Measurements from ENCODE around the gene TMPRSS5. TPM values are rescaled to one million over a fixed set of nuclear protein-coding genes. Genes with fewer than 3 reads are reported as not detected.

TMPRSS5 gene
- total and polyA plus RNA-seq, 2 of the 8 experiments (the other 6 are each of a cell fraction or from before 2014, with no cell fraction given) = 0.54 to 0.78 TPM

DNA sequence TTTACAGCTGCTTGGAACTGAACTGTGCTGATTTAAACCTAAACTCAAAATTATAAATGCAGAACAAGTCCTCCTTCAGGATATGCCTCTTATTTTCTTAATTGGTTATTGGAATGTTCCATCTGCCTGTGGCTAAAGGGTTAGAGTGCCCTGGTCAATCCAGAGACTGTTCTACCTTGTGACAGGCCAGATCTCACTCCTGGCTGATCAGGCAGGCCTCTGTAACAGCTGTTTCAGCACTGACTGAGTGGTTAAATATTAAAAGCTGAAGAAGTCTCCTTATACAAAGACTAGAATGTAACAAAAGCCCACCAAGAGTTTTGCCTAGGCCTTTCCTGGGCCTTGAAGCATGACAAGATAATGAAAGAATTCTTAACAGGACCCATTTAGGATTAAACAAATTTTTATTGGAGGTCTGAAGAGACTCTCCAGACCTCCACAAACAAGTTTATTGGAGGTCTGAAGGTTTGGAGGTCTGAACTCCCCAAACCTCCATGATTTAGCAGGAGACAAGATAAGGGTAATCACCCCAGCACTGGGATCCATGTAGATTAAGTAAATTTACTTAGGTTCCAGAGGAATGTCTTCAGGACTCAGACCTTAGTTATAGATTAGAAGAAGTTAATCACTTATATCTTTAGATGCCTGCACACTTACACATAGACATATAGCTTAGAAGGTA lies 35.8 kb downstream of the TMPRSS5 start:
- Histone ChIP-seq H2AFZ (ENCODE audit: low read length) (no peak overlapping the region), H4K5ac (ENCODE audit: insufficient read length, low read depth, low read length) (no peak overlapping the region), H3K4me3 (ENCODE audit: extremely low read depth in 1 of 4, insufficient read depth in 2 of 4, low read depth in 3 of 4, low read length in 4 of 4) (no peak overlapping the region), H3K23me2 (ENCODE audit: low read depth, low read length) (peaks cover 2% of the 10 kb centered on the region; the same call in 1 of the 2 replicates), H3K27ac (ENCODE audit: low read depth, low read length) (no peak overlapping the region), H3K79me2 (ENCODE audit: control insufficient read depth in 1 of 2, insufficient read depth in 2 of 2, low read length in 2 of 2) (no peaks in the 10 kb centered on the region), H2AK5ac (ENCODE audit: low read depth, low read length) (no peak overlapping the region), H3K4me1 (replicated peaks in 1 of 4; ENCODE audit: control insufficient read depth in 3 of 4, insufficient read depth in 4 of 4, low read length in 3 of 4) (peaks cover 0 to 15% (median 7%) of the 10 kb centered on the region in 4 experiments; a peak in 5 of 7 replicates), H2BK12ac (ENCODE audit: low read depth, low read length) (no peak overlapping the region), H3K36me3 (ENCODE audit: control insufficient read depth in 2 of 4, insufficient read depth in 4 of 4, low read length in 3 of 4) (no peaks in the 10 kb centered on the region; a peak in 1 of 8 replicates), H3K4me2 (ENCODE audit: insufficient read depth in 1 of 2, low read depth in 2 of 2, low read length in 2 of 2) (no peak overlapping the region), H2BK5ac (ENCODE audit: low read depth, low read length) (no peak overlapping the region), H2BK15ac (ENCODE audit: low read length) (no peak overlapping the region), H2BK120ac (replicated peaks; ENCODE audit: low read depth, low read length) (no peak overlapping the region), H3K18ac (ENCODE audit: extremely low read depth, low read length) (0 out of 2 replicates have a peak overlapping the region, but pooled peaks have one; percentile 1), H4K8ac (ENCODE audit: extremely low read depth, insufficient read depth, low read length) (no peak overlapping the region), H4K91ac (replicated peaks; ENCODE audit: insufficient read length, low read length) (no peak overlapping the region), H2BK20ac (ENCODE audit: low read length) (no peak overlapping the region), H3K23ac (ENCODE audit: insufficient read length) (no peak overlapping the region), H3K56ac (replicated peaks; ENCODE audit: insufficient read length, low read depth, low read length) (no peak overlapping the region), H3K4ac (replicated peaks; ENCODE audit: insufficient read length, low read depth, low read length) (no peak overlapping the region), H4K20me1 (replicated peaks in 1 of 2; ENCODE audit: control insufficient read depth in 1 of 2, insufficient read depth in 2 of 2, low read length in 2 of 2) (no peaks in the 10 kb centered on the region), H3K9ac (replicated peaks in 1 of 4; ENCODE audit: extremely low read depth in 1 of 4, low read depth in 3 of 4, low read length in 3 of 4) (no peak overlapping the region), H3K9me3 (ENCODE audit: insufficient read depth in 2 of 2, low read depth in 1 of 2, low read length in 1 of 2) (0 out of 4 replicates have a peak, but pooled peaks cover 0 to 6% of the 10 kb centered on the region in 2 experiments), H3K27me3 (replicated peaks in 1 of 4; ENCODE audit: control insufficient read depth in 3 of 4, extremely low read depth in 1 of 4, insufficient read depth in 3 of 4, low read length in 3 of 4) (no peaks in the 10 kb centered on the region), H3K79me1 (ENCODE audit: low read depth, low read length) (no peaks in the 10 kb centered on the region), H3K14ac (ENCODE audit: insufficient read length) (no peak overlapping the region)
- no peak for FAIRE-seq
- POLR2A ChIA-PET (ENCODE audit: partially characterized antibody) = no interaction called here
- CTCF ChIA-PET (ENCODE audit: partially characterized antibody) = interaction anchor here (1.0 to 1.5 kb wide), 2 partner anchors 55 to 61 kb away, joined by 3 read pairs; no protein-coding TSS in a partner anchor
- no peak for DNase-seq (ENCODE audit: low read depth in 1 of 2, low spot score in 2 of 2)
- TF ChIP-seq BRCA1 (IDR thresholded peaks at IDR 0.05; ENCODE audit: low read depth, low read length) (no peak), YY1 (IDR thresholded peaks at IDR 0.05; ENCODE audit: low read depth, low read length) (no peak)
